Parathyroid adenoma (tissue), 2 donors: ENCODE results near the gene NAP1L4.
A peak's percentile ranks its signal among the peaks of the same experiment; 100 is the strongest.

ENCODE experiments used
- H2AFZ ChIP-seq: fragments of 300-600 bp; sonication (generic); one replicate; pipeline ENCODE4 v1.7.0; 2017; ENCODE audit warnings: antibody characterized with exemption, mild to moderate bottlenecking
- H3K27ac ChIP-seq: fragments of 300-600 bp; sonication (generic); one replicate; pipeline ENCODE4 v1.7.0; 2017
- H3K27me3 ChIP-seq: fragments of 300-600 bp; sonication (generic); one replicate; pipeline ENCODE4 v1.7.0; 2017; ENCODE audit warnings: low read length; ENCODE audit not compliant: control insufficient read depth, insufficient read depth
- H3K36me3 ChIP-seq: fragments of 300-600 bp; sonication (generic); one replicate; pipeline ENCODE4 v1.7.0; 2017; ENCODE audit warnings: low read length; ENCODE audit not compliant: control insufficient read depth, insufficient read depth
- H3K4me1 ChIP-seq: fragments of 300-600 bp; sonication (generic); one replicate; pipeline ENCODE4 v1.7.0; 2017; ENCODE audit warnings: control low read depth
- H3K4me2 ChIP-seq: fragments of 300-600 bp; sonication (generic); one replicate; pipeline ENCODE4 v1.7.0; 2017; ENCODE audit warnings: low read length
- H3K4me3 ChIP-seq: fragments of 300-600 bp; sonication (generic); one replicate; pipeline ENCODE4 v1.7.0; 2017; ENCODE audit warnings: low read depth, low read length
- H3K79me2 ChIP-seq: fragments of 300-600 bp; sonication (generic); one replicate; pipeline ENCODE4 v1.7.0; 2017; ENCODE audit warnings: control low read depth
- H3K9ac ChIP-seq: fragments of 300-600 bp; sonication (generic); one replicate; pipeline ENCODE4 v1.7.0; 2017; ENCODE audit warnings: mild to moderate bottlenecking
- H3K9me3 ChIP-seq: fragments of 300-600 bp; sonication (generic); one replicate; pipeline ENCODE4 v1.7.0; 2017; ENCODE audit warnings: low read length; ENCODE audit not compliant: control insufficient read depth
- TF ChIP-seq, protein P1 (sequence below): fragments of 300-600 bp; sonication (generic); IDR thresholded peaks from one replicate; pipeline ENCODE4 v1.7.0; 2017; ENCODE audit warnings: antibody characterized with exemption, mild to moderate bottlenecking
- donor health status: primary hyperparathyroidism.

Gene NAP1L4

DNA sequence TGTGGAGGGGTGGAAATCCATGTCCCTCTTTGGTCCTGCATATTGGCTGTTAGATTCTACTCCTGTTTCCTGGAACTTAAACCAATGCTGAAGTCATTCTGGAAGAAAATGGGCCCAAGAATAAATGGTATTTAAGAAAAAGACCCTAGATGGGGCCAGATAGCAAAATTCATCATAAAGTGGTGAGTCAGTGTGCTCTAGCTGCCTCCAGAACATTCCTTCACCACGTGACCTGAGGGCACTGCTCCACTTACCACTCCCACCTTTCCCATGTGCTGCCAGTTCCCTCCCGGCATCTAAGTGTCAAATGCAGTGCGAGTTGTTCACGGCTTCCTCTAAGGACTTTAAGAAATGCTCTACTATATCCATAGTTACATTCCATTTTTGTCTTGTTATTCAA is 30.9 kb upstream of the NAP1L4 start:
- Histone ChIP-seq H3K9ac (no peak overlapping the region), H3K79me2 (no peaks in the 10 kb centered on the region), H3K4me1 (peaks cover 3% of the 10 kb centered on the region), H3K27ac (no peak overlapping the region), H3K9me3 (no peaks in the 10 kb centered on the region), H3K36me3 (no peaks in the 10 kb centered on the region), H2AFZ (no peak overlapping the region), H3K27me3 (no peaks in the 10 kb centered on the region), H3K4me2 (no peak overlapping the region), H3K4me3 (no peak overlapping the region)
- TF ChIP-seq, protein P1, sequence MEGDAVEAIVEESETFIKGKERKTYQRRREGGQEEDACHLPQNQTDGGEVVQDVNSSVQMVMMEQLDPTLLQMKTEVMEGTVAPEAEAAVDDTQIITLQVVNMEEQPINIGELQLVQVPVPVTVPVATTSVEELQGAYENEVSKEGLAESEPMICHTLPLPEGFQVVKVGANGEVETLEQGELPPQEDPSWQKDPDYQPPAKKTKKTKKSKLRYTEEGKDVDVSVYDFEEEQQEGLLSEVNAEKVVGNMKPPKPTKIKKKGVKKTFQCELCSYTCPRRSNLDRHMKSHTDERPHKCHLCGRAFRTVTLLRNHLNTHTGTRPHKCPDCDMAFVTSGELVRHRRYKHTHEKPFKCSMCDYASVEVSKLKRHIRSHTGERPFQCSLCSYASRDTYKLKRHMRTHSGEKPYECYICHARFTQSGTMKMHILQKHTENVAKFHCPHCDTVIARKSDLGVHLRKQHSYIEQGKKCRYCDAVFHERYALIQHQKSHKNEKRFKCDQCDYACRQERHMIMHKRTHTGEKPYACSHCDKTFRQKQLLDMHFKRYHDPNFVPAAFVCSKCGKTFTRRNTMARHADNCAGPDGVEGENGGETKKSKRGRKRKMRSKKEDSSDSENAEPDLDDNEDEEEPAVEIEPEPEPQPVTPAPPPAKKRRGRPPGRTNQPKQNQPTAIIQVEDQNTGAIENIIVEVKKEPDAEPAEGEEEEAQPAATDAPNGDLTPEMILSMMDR, result no peak

DNA sequence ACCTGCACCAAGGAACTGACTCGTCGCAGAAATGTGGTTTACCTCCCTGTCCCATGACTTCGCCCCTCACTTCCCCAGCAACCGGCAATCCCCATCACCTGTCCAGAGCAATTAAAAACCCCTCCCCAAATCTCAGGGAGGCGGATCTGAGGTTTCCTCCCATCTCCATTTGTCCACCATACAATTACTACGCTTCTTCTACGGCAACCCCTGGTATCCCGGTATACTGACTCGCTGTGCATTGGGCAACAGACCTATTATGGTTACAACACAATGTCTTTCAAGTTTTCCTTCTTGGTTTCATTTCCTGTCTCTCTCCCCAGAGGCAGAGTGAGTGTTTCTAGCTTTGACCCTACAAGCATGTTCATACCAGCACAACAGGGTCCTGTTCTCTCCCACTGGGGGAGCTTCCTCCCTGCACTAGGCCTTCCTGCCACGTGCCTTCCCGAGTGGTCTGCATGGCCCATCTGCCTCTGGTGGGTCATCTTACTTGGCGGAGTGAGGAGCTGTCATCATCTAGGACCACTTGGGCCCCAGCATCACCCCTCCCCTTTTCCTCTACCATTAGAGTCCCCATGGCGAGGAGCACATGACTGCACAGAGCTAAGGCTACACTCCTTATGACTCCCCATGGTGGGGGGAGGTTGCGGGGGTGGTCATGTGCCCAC is 30.3 kb upstream of the NAP1L4 start:
- Histone ChIP-seq H3K27ac (no peak overlapping the region), H3K27me3 (no peaks in the 10 kb centered on the region), H3K4me1 (peaks cover 3% of the 10 kb centered on the region), H3K9ac (no peak overlapping the region), H3K4me3 (no peak overlapping the region), H3K79me2 (no peaks in the 10 kb centered on the region), H3K4me2 (no peak overlapping the region), H3K9me3 (no peaks in the 10 kb centered on the region), H3K36me3 (no peaks in the 10 kb centered on the region), H2AFZ (no peak overlapping the region)
- TF ChIP-seq, protein P1, result no peak

DNA sequence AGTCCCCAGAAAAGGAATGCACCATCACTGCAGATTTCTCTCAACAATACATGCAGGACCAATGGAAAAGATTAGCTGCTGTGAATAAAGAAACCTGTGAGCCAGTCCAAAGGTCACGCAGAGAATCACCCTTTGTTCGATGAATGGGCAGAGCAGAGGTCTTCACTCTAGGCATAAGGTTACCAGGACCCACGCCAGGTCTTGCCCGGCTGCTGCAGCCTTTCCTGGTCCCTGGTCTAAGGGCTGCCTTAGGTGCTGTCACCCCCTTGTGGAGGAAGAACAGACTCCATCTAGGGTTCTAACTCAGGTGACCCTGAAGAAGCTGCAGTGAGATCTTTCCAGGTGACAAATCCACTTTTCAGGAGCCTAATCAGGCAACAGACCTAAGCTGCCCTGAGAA is 29.0 kb upstream of the NAP1L4 start:
- no peak overlapping the region for H3K4me3 ChIP-seq
- H3K27me3 ChIP-seq, result no peaks in the 10 kb centered on the region
- no peaks in the 10 kb centered on the region for H3K36me3 ChIP-seq
- H2AFZ ChIP-seq, result no peak overlapping the region
- H3K9me3 ChIP-seq, result no peaks in the 10 kb centered on the region
- no peaks in the 10 kb centered on the region for H3K79me2 ChIP-seq
- TF ChIP-seq, protein P1, result peak; percentile 69
- peaks cover 3% of the 10 kb centered on the region for H3K4me1 ChIP-seq
- H3K9ac ChIP-seq, result no peak overlapping the region
- H3K27ac ChIP-seq, result no peak overlapping the region
- H3K4me2 ChIP-seq, result no peak overlapping the region

DNA sequence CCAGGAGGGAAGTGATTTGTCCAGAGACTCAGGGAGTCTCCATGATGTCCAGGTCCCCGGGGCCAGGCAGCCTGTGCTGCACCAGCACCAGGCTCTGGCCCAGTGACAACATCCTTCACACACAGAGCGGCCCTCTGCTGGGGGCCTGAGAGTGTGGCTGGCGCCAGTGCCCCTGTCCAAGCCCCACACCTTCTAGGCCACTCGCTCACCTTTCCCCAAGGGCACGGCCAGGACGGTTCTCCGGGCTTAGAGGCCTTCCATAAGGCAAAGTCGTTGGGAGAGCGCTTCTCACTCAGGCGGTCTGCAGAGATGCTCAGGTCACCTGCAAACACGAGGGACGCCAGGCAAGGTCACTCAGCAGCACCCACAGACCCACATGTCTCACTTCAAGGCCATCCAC is 27.9 kb upstream of the NAP1L4 start:
- TF ChIP-seq, protein P1, result no peak

DNA sequence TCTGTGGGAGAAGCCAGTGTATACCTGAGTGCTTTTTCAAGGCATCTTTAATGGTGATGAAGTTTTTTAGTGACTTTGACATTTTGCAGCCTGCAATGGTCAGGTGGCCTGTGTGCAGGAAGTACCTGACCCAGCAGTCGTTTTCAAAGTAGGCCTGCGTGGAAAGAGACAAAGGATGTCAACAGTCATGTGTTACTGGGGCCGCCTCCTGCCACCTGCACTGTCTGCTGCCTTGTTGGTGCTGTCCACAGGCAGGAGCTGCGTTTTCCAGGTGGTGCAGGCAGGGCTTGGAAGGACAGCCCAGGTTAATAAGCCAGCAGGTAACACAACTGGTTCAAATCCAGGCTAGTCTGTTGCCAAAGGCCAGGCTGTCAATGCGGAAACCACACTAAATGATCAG is 26.5 kb upstream of the NAP1L4 start:
- Histone ChIP-seq H3K79me2 (no peaks in the 10 kb centered on the region), H3K4me2 (no peak overlapping the region), H3K27ac (no peak overlapping the region), H3K27me3 (no peaks in the 10 kb centered on the region), H3K4me1 (peaks cover 3% of the 10 kb centered on the region), H3K9ac (no peak overlapping the region), H3K4me3 (no peak overlapping the region), H3K9me3 (no peaks in the 10 kb centered on the region), H2AFZ (no peak overlapping the region), H3K36me3 (no peaks in the 10 kb centered on the region)
- TF ChIP-seq, protein P1, result no peak

More for the DNA sequence above, 27.9 kb upstream of the NAP1L4 start:
- Histone ChIP-seq H3K36me3 (no peaks in the 10 kb centered on the region), H3K4me1 (peaks cover 3% of the 10 kb centered on the region), H3K9me3 (no peaks in the 10 kb centered on the region), H3K27me3 (no peaks in the 10 kb centered on the region), H3K27ac (no peak overlapping the region), H3K4me2 (no peak overlapping the region), H3K9ac (no peak overlapping the region), H3K79me2 (no peaks in the 10 kb centered on the region), H2AFZ (no peak overlapping the region), H3K4me3 (no peak overlapping the region)
